HepG2 (cell line): Measurements from ENCODE around the gene PCBP4. TPM values are rescaled to one million over a fixed set of nuclear protein-coding genes. Genes with fewer than 3 reads are reported as not detected.

Experiments used
- BATF2 ChIP-seq: sonication (generic); formaldehyde crosslinking; IDR thresholded peaks from 2 replicates; pipeline ENCODE4 v1.8.0; 2022; ENCODE audit warnings: mild to moderate bottlenecking, missing genetic modification reagents, moderate library complexity
- KDM5A ChIP-seq: fragments of 200-600 bp; sonication (generic); IDR thresholded peaks from 2 replicates; pipeline ENCODE4 v1.7.0; 2018; ENCODE audit warnings: antibody characterized with exemption, mild to moderate bottlenecking, low read length, borderline replicate concordance
- MED1 ChIP-seq: sonication (generic); formaldehyde crosslinking; IDR thresholded peaks from 2 replicates; pipeline ENCODE4 v1.4.0; 2020; ENCODE audit warnings: missing genetic modification reagents
- NFRKB ChIP-seq: fragments of 450-650 bp; IDR thresholded peaks from 2 replicates; pipeline ENCODE4 v1.6.1; 2017
- REPIN1 ChIP-seq: sonication (generic); formaldehyde crosslinking; IDR thresholded peaks from 2 replicates; pipeline ENCODE4 v1.8.0; 2022; ENCODE audit warnings: missing genetic modification reagents, low read depth, mild to moderate bottlenecking, borderline replicate concordance
- TCF7 ChIP-seq: sonication (generic); IDR thresholded peaks from 2 replicates; pipeline ENCODE4 v1.6.1; 2016; ENCODE audit warnings: antibody characterized with exemption, low read depth
- TOPORS ChIP-seq: sonication (generic); formaldehyde crosslinking; IDR thresholded peaks from 2 replicates; pipeline ENCODE4 v1.8.0; 2023; ENCODE audit warnings: mild to moderate bottlenecking, missing genetic modification reagents
- ZNF383 ChIP-seq: sonication (generic); formaldehyde crosslinking; IDR thresholded peaks from 2 replicates; pipeline ENCODE4 v1.4.0; 2020; ENCODE audit warnings: missing genetic modification reagents, mild to moderate bottlenecking, borderline replicate concordance
- ZNF839 ChIP-seq: sonication (generic); formaldehyde crosslinking; IDR thresholded peaks from 2 replicates; pipeline ENCODE4 v1.4.0; 2020; ENCODE audit warnings: missing genetic modification reagents, mild to moderate bottlenecking, borderline replicate concordance
- polyA plus RNA-seq, 8 experiments: library from polyadenylated mRNA; depleted of rRNA in 3 of 8; stranded (reverse) in 7 of 8; unstranded in 1 of 8; fragments of >200 nt; fragmentation: Illumina TruSeq in 4 of 8; extraction: Trizol in 4 of 8; gene quantifications; 2 replicates each; pipeline versions ENCODE4 v1.2.1 to v1.2.3, GENCODE V29; 2011 to 2016; ENCODE audit warnings: low read depth in 4 of 8, missing spikeins in 1 of 8, mixed read lengths in 1 of 8; ENCODE audit not compliant: insufficient read depth in 1 of 8
- total RNA-seq, 5 experiments: library from RNA; depleted of rRNA; stranded (reverse); fragments of >200 nt; fragmentation: Illumina TruSeq; extraction: Trizol; gene quantifications; 2 replicates each; pipeline ENCODE4 v1.2.3, GENCODE V29; 2016; ENCODE audit warnings: low read depth in 1 of 5
- TF ChIP-seq, protein P1 (sequence below): sonication (generic); formaldehyde crosslinking; IDR thresholded peaks from 2 replicates; pipeline ENCODE4 v1.8.1; 2023; ENCODE audit warnings: missing genetic modification reagents, mild to moderate bottlenecking, borderline replicate concordance
- TF ChIP-seq, protein P2 (sequence below): sonication (generic); formaldehyde crosslinking; IDR thresholded peaks from 2 replicates; pipeline ENCODE4 v1.4.0; 2020; ENCODE audit warnings: mild to moderate bottlenecking, missing genetic modification reagents
- TF ChIP-seq, protein P3 (sequence below): sonication (generic); formaldehyde crosslinking; IDR thresholded peaks from 2 replicates; pipeline ENCODE4 v1.4.0; 2020; ENCODE audit warnings: missing genetic modification reagents, borderline replicate concordance
- TF ChIP-seq, protein P4 (sequence below): sonication (generic); formaldehyde crosslinking; IDR thresholded peaks from 2 replicates; pipeline ENCODE4 v1.9.0; 2021; ENCODE audit warnings: mild to moderate bottlenecking, missing genetic modification reagents
- TF ChIP-seq, protein P5 (sequence below): sonication (generic); formaldehyde crosslinking; IDR thresholded peaks from 2 replicates; pipeline ENCODE4 v1.5.0; 2020; ENCODE audit warnings: mild to moderate bottlenecking, missing genetic modification reagents

Gene PCBP4
- total and polyA plus RNA-seq, 2 of the 13 experiments (the other 11 are each of a cell fraction or from before 2014, with no cell fraction given), result 36.8 to 51.3 TPM

DNA sequence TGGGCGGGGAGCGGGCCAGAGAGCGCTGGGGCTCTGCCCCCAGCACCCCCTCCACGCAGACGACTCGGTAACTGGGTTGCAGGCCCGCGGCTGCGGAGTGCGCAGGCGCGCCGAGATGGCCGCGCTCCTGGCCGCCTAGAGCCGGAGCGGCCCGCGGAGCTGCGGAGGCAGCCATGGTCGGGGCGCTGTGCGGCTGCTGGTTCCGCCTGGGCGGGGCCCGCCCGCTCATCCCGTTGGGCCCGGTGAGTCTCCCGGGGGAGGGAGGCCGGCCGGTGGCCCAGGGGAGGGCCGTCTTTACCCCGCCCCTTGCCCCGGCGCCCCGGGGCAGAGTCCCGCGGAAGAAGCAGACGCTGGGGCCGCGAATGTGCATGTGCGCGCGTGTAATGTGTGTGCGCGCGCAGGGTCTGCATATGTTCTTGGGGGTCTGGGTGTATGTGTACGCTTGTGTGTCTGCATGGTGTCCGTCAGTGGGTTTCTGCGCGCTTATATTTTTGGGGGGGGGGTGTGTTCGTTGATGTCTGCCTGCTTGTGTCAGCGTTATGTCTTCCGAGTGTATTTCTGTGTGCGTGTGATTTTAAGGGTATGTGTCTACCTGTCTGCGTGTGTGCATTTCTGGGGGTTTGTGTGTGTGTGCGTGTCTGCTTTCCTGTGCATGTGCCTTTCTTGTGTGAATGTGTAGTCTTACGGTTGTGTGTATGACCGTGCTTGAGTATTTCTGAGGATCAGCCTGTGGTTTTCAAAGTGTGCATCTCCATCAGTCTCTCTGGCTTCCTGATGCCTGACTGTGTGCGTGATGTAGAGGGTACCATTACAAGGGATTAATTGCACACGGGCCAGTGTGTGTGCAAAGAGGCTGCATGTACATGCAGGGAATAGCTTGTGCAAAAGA is 8.0 kb upstream of the PCBP4 start, which contains the start of gene ABHD14A (continued):
- no peak for TF ChIP-seq REPIN1 (CRISPR knock-in tag)
- TF ChIP-seq, protein P1, sequence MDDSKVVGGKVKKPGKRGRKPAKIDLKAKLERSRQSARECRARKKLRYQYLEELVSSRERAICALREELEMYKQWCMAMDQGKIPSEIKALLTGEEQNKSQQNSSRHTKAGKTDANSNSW, result no peak
- TF ChIP-seq, protein P2, sequence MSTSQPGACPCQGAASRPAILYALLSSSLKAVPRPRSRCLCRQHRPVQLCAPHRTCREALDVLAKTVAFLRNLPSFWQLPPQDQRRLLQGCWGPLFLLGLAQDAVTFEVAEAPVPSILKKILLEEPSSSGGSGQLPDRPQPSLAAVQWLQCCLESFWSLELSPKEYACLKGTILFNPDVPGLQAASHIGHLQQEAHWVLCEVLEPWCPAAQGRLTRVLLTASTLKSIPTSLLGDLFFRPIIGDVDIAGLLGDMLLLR (CRISPR knock-in tag), result peak; percentile 38; the same call in 1 of the 2 replicates
- no peak for TF ChIP-seq ZNF839 (CRISPR knock-in tag)
- no peak for TF ChIP-seq TCF7
- TF ChIP-seq, protein P3, sequence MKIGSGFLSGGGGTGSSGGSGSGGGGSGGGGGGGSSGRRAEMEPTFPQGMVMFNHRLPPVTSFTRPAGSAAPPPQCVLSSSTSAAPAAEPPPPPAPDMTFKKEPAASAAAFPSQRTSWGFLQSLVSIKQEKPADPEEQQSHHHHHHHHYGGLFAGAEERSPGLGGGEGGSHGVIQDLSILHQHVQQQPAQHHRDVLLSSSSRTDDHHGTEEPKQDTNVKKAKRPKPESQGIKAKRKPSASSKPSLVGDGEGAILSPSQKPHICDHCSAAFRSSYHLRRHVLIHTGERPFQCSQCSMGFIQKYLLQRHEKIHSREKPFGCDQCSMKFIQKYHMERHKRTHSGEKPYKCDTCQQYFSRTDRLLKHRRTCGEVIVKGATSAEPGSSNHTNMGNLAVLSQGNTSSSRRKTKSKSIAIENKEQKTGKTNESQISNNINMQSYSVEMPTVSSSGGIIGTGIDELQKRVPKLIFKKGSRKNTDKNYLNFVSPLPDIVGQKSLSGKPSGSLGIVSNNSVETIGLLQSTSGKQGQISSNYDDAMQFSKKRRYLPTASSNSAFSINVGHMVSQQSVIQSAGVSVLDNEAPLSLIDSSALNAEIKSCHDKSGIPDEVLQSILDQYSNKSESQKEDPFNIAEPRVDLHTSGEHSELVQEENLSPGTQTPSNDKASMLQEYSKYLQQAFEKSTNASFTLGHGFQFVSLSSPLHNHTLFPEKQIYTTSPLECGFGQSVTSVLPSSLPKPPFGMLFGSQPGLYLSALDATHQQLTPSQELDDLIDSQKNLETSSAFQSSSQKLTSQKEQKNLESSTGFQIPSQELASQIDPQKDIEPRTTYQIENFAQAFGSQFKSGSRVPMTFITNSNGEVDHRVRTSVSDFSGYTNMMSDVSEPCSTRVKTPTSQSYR (CRISPR knock-in tag), result peak; percentile 17; the same call in 1 of the 2 replicates
- TF ChIP-seq, protein P4, sequence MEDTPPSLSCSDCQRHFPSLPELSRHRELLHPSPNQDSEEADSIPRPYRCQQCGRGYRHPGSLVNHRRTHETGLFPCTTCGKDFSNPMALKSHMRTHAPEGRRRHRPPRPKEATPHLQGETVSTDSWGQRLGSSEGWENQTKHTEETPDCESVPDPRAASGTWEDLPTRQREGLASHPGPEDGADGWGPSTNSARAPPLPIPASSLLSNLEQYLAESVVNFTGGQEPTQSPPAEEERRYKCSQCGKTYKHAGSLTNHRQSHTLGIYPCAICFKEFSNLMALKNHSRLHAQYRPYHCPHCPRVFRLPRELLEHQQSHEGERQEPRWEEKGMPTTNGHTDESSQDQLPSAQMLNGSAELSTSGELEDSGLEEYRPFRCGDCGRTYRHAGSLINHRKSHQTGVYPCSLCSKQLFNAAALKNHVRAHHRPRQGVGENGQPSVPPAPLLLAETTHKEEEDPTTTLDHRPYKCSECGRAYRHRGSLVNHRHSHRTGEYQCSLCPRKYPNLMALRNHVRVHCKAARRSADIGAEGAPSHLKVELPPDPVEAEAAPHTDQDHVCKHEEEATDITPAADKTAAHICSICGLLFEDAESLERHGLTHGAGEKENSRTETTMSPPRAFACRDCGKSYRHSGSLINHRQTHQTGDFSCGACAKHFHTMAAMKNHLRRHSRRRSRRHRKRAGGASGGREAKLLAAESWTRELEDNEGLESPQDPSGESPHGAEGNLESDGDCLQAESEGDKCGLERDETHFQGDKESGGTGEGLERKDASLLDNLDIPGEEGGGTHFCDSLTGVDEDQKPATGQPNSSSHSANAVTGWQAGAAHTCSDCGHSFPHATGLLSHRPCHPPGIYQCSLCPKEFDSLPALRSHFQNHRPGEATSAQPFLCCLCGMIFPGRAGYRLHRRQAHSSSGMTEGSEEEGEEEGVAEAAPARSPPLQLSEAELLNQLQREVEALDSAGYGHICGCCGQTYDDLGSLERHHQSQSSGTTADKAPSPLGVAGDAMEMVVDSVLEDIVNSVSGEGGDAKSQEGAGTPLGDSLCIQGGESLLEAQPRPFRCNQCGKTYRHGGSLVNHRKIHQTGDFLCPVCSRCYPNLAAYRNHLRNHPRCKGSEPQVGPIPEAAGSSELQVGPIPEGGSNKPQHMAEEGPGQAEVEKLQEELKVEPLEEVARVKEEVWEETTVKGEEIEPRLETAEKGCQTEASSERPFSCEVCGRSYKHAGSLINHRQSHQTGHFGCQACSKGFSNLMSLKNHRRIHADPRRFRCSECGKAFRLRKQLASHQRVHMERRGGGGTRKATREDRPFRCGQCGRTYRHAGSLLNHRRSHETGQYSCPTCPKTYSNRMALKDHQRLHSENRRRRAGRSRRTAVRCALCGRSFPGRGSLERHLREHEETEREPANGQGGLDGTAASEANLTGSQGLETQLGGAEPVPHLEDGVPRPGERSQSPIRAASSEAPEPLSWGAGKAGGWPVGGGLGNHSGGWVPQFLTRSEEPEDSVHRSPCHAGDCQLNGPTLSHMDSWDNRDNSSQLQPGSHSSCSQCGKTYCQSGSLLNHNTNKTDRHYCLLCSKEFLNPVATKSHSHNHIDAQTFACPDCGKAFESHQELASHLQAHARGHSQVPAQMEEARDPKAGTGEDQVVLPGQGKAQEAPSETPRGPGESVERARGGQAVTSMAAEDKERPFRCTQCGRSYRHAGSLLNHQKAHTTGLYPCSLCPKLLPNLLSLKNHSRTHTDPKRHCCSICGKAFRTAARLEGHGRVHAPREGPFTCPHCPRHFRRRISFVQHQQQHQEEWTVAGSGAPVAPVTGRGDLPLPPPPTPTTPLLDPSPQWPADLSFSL (CRISPR knock-in tag), result peak; percentile 65; the same call in 1 of the 2 replicates
- TF ChIP-seq, protein P5, sequence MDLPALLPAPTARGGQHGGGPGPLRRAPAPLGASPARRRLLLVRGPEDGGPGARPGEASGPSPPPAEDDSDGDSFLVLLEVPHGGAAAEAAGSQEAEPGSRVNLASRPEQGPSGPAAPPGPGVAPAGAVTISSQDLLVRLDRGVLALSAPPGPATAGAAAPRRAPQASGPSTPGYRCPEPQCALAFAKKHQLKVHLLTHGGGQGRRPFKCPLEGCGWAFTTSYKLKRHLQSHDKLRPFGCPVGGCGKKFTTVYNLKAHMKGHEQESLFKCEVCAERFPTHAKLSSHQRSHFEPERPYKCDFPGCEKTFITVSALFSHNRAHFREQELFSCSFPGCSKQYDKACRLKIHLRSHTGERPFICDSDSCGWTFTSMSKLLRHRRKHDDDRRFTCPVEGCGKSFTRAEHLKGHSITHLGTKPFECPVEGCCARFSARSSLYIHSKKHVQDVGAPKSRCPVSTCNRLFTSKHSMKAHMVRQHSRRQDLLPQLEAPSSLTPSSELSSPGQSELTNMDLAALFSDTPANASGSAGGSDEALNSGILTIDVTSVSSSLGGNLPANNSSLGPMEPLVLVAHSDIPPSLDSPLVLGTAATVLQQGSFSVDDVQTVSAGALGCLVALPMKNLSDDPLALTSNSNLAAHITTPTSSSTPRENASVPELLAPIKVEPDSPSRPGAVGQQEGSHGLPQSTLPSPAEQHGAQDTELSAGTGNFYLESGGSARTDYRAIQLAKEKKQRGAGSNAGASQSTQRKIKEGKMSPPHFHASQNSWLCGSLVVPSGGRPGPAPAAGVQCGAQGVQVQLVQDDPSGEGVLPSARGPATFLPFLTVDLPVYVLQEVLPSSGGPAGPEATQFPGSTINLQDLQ (CRISPR knock-in tag), result peak; percentile 32; the same call in 1 of the 2 replicates
- TF ChIP-seq KDM5A, result no peak
- no peak for TF ChIP-seq NFRKB
- TF ChIP-seq MED1 (CRISPR knock-in tag), result peak; percentile 64
- no peak for TF ChIP-seq ZNF383 (CRISPR knock-in tag)
- TF ChIP-seq TOPORS (CRISPR knock-in tag), result peak; percentile 58; the same call in 1 of the 2 replicates
- TF ChIP-seq BATF2 (CRISPR knock-in tag), result no peak
